K562 (cell line): ENCODE results near the gene ZNF747. TPM values are rescaled to one million over a fixed set of nuclear protein-coding genes. Genes with fewer than 3 reads are reported as not detected.

Experiments used
- ATAC-seq: fragments of 200-7000 bp; cut with Tn5 transposase; 3 replicates; pipeline ENCODE4 v1.9.1; 2020; ENCODE audit warnings: moderate library complexity
- BruUV-seq: library from RNA; stranded (reverse); fragments of 400-500 nt; replicated peaks from 2 replicates; lab custom pipeline; 2021; lab: Mats Ljungman, UMichigan
- CTCF ChIA-PET: fragments of 300-600 bp; formaldehyde crosslinking; extraction: SDS; loops from one replicate; lab custom pipeline; 2021; ENCODE audit warnings: low intra/inter-chr PET ratio; lab: Yijun Ruan, JAX
- POLR2A ChIA-PET: fragments of 300-600, 350-650 bp; sonication (Branson Sonifier 250); formaldehyde crosslinking; extraction: SDS; loops from one replicate; lab custom pipeline; 2021; ENCODE audit warnings: antibody characterized with exemption, inconsistent platforms; lab: Yijun Ruan, JAX
- DNase-seq, 4 experiments: peaks; one replicate each; pipeline versions ENCODE4 v3.0.0 to v3.0.0-alpha.2; 2011 to 2018; ENCODE audit warnings: low spot score in 3 of 4, mixed read lengths in 3 of 4; ENCODE audit errors: extremely low read depth in 1 of 4
- FAIRE-seq: peaks from 2 replicates; lab custom pipeline; 2011; peaks lifted over from hg19 to GRCh38; lab: Jason Lieb, UNC
- H2AFZ ChIP-seq: 2 replicates; pipeline ENCODE4 v1.6.0; 2011; ENCODE audit warnings: low read depth, low read length, control low read depth, inconsistent platforms
- H3K27ac ChIP-seq: fragments of 200-600 bp; 3 replicates; pipeline ENCODE4 v1.8.0; 2011; ENCODE audit warnings: low read depth, mild to moderate bottlenecking, control low read depth, inconsistent platforms, low read length, moderate library complexity, mixed read lengths; ENCODE audit errors: extremely low read depth
- H3K27me3 ChIP-seq, 2 experiments: fragments of 300-600 bp in 1 of 2; 2 replicates in 1 of 2; 3 replicates in 1 of 2; pipeline versions ENCODE4 v1.6.0 to v1.8.0; 2011; ENCODE audit warnings: inconsistent platforms in 2 of 2, low read length in 2 of 2, mild to moderate bottlenecking in 1 of 2, mixed read lengths in 1 of 2, moderate library complexity in 1 of 2; ENCODE audit not compliant: control insufficient read depth in 2 of 2, insufficient read depth in 2 of 2
- H3K36me3 ChIP-seq: fragments of 300-600 bp; 3 replicates; pipeline ENCODE4 v1.8.0; 2011; ENCODE audit warnings: mild to moderate bottlenecking, low read length, inconsistent platforms; ENCODE audit not compliant: control insufficient read depth, insufficient read depth
- H3K4me1 ChIP-seq, 2 experiments: fragments of 200-600 bp in 1 of 2; replicated peaks in 1 of 2; 2 replicates in 1 of 2; 3 replicates in 1 of 2; pipeline versions ENCODE4 v1.5.1 to v1.8.0; 2011; ENCODE audit warnings: inconsistent platforms in 2 of 2, low read length in 2 of 2, mild to moderate bottlenecking in 1 of 2, mixed read lengths in 1 of 2, moderate library complexity in 1 of 2; ENCODE audit not compliant: control insufficient read depth in 2 of 2, insufficient read depth in 2 of 2
- H3K4me2 ChIP-seq: 2 replicates; pipeline ENCODE4 v1.6.1; 2011; ENCODE audit warnings: low read length, control low read depth, inconsistent platforms, mixed read lengths; ENCODE audit not compliant: insufficient read depth
- H3K4me3 ChIP-seq: fragments of 200-600 bp; sonication (generic), shearing (Covaris generic); 2 replicates; pipeline ENCODE4 v1.5.1; 2016; ENCODE audit warnings: control low read depth, inconsistent platforms
- H3K79me2 ChIP-seq: fragments of 200-600 bp; 3 replicates; pipeline ENCODE4 v1.8.0; 2011; ENCODE audit warnings: low read length, inconsistent platforms; ENCODE audit not compliant: control insufficient read depth, insufficient read depth
- H3K9ac ChIP-seq, 2 experiments: 2 replicates each; pipeline versions ENCODE4 v1.6.0 to v1.6.1; 2011; ENCODE audit warnings: low read depth in 2 of 2, low read length in 2 of 2, control low read depth in 1 of 2, inconsistent platforms in 1 of 2, mild to moderate bottlenecking in 1 of 2, mixed read lengths in 1 of 2; ENCODE audit not compliant: insufficient read depth in 1 of 2
- H3K9me1 ChIP-seq: one replicate; pipeline ENCODE4 v1.6.0; 2011; ENCODE audit warnings: inconsistent platforms, mild to moderate bottlenecking, low read length, moderate library complexity; ENCODE audit not compliant: control insufficient read depth, insufficient read depth
- H3K9me3 ChIP-seq: replicated peaks from 2 replicates; pipeline ENCODE4 v1.5.1; 2011; ENCODE audit warnings: low read depth, low read length, inconsistent platforms; ENCODE audit not compliant: control insufficient read depth, insufficient read depth
- H4K20me1 ChIP-seq: replicated peaks from 2 replicates; pipeline ENCODE4 v1.6.1; 2011; ENCODE audit warnings: low read length, inconsistent platforms, mixed read lengths; ENCODE audit not compliant: control insufficient read depth, insufficient read depth
- CBX1 ChIP-seq: sonication (generic); IDR thresholded peaks from 2 replicates; pipeline ENCODE4 v1.6.1; 2016; ENCODE audit warnings: antibody characterized with exemption, low read depth, mild to moderate bottlenecking
- EP400 ChIP-seq: fragments of 450-650 bp; IDR thresholded peaks from 2 replicates; pipeline ENCODE4 v1.6.1; 2017; ENCODE audit warnings: antibody characterized with exemption, mild to moderate bottlenecking, moderate library complexity
- FOXK2 ChIP-seq, 2 experiments: fragments of 450-650 bp; IDR thresholded peaks in 1 of 2; conservative IDR thresholded peaks in 1 of 2; 2 replicates each; pipeline ENCODE4 v1.6.1; 2016; ENCODE audit warnings: low read depth in 2 of 2, mild to moderate bottlenecking in 1 of 2
- NELFE ChIP-seq: IDR thresholded peaks from 2 replicates; pipeline ENCODE4 v1.6.1; 2011; ENCODE audit warnings: mild to moderate bottlenecking; ENCODE audit not compliant: insufficient read depth, insufficient read length
- POU5F1 ChIP-seq: fragments of 150-350 bp; IDR thresholded peaks from 2 replicates; pipeline ENCODE4 v1.6.1; 2014; ENCODE audit warnings: borderline replicate concordance, low read length, low read depth, mild to moderate bottlenecking; ENCODE audit not compliant: partially characterized antibody
- RB1 ChIP-seq: fragments of 450-650 bp; IDR thresholded peaks from 2 replicates; pipeline ENCODE4 v1.6.1; 2017; ENCODE audit warnings: low read depth, mild to moderate bottlenecking
- ZBTB7A ChIP-seq: IDR thresholded peaks from 2 replicates; pipeline ENCODE4 v1.6.1; 2011; ENCODE audit warnings: low read depth, mild to moderate bottlenecking, low read length, moderate library complexity, borderline replicate concordance; ENCODE audit not compliant: control insufficient read depth
- ZSCAN32 ChIP-seq: fragments of 450-650 bp; formaldehyde crosslinking; IDR thresholded peaks from 2 replicates; pipeline ENCODE4 v1.4.0; 2020; ENCODE audit warnings: mild to moderate bottlenecking, moderate library complexity
- in situ Hi-C: fragments of 300-500 bp; cut with MboI; formaldehyde crosslinking; loops from 4 replicates; pipeline ENCODE4 v1.15.0; 2018; ENCODE audit warnings: inconsistent platforms, mixed read lengths
- intact Hi-C: fragments of 100-400 bp; cut with micrococcal nuclease; formaldehyde crosslinking; loops from 2 replicates; pipeline ENCODE4 v1.14.2; 2022
- polyA plus RNA-seq, 8 experiments: library from polyadenylated mRNA; depleted of rRNA in 4 of 8; stranded (reverse) in 5 of 8; unstranded in 3 of 8; fragments of >200 nt; fragmentation: Nextera tagmentation in 2 of 8; fragmentation: Illumina TruSeq in 1 of 8; extraction: Ambion mirVana in 2 of 8; extraction: Trizol in 1 of 8; gene quantifications; 2 replicates each; pipeline versions ENCODE4 v1.2.1 to v1.2.3, GENCODE V29; 2011 to 2014; ENCODE audit warnings: inconsistent platforms in 1 of 8, missing spikeins in 1 of 8
- total RNA-seq, 7 experiments: library from RNA; depleted of rRNA in 6 of 7; stranded (reverse); fragments of >200 nt in 6 of 7; fragmentation: Illumina TruSeq in 2 of 7; extraction: Trizol in 2 of 7; gene quantifications; 2 replicates each; pipeline versions ENCODE4 v1.2.1 to v1.2.3, GENCODE V29; 2011 to 2021; ENCODE audit warnings: low replicate concordance in 1 of 7
- TF ChIP-seq, protein P1 (sequence below): fragments of 150-350 bp; IDR thresholded peaks from 2 replicates; pipeline ENCODE4 v1.6.1; 2014; ENCODE audit warnings: low read depth, mild to moderate bottlenecking, low read length, borderline replicate concordance
- TF ChIP-seq, protein P2 (sequence below): fragments of 450-650 bp; formaldehyde crosslinking; IDR thresholded peaks from 2 replicates; pipeline ENCODE4 v1.4.0; 2022; ENCODE audit warnings: missing genetic modification characterization
- TF ChIP-seq, protein P3 (sequence below): fragments of 250-450 bp; sonication (Bioruptor Pico); IDR thresholded peaks from 2 replicates; pipeline ENCODE4 v1.5.0; 2020; ENCODE audit warnings: mild to moderate bottlenecking, borderline replicate concordance
- TF ChIP-seq, protein P4 (sequence below): fragments of 250-450 bp; sonication (Bioruptor Pico); IDR thresholded peaks from 2 replicates; pipeline ENCODE4 v1.8.0; 2021; ENCODE audit warnings: moderate library complexity, mild to moderate bottlenecking, inconsistent platforms

Gene ZNF747
- total and polyA plus RNA-seq, 9 of the 15 experiments (the other 6 are each of a cell fraction or from before 2014, with no cell fraction given), result 0.14 to 3.3 (median 1.5) TPM

DNA sequence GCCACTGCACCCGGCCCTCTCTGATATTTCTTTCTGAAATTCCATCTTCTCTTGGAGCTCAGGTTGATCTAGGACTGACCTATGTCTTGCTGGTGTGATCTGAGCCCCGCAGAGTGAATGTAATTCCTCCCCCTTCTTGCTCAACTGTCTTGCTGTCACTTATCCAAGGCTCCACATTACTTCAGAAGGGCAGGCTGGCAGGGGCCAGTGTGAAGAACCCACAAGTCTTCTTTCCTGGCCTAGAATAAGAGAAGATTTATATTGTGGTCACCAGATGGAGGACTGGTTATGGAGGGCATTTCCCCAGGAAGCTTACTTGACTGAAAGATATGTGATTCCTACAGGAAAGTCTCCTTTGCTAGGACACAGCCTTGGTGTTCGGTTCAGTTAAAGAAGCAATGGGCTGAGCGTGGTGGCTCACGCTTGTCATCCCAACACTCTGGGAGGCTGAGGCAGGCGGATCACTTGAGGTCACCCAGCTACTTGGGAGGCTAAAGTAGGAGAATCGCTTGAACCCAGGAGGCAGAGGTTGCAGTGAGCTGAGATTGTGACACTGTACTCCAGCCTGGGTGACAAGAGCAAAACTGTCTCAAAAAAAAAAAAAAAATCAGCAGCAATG lies 48.7 kb downstream of the ZNF747 start (continued):
- TF ChIP-seq, protein P1, sequence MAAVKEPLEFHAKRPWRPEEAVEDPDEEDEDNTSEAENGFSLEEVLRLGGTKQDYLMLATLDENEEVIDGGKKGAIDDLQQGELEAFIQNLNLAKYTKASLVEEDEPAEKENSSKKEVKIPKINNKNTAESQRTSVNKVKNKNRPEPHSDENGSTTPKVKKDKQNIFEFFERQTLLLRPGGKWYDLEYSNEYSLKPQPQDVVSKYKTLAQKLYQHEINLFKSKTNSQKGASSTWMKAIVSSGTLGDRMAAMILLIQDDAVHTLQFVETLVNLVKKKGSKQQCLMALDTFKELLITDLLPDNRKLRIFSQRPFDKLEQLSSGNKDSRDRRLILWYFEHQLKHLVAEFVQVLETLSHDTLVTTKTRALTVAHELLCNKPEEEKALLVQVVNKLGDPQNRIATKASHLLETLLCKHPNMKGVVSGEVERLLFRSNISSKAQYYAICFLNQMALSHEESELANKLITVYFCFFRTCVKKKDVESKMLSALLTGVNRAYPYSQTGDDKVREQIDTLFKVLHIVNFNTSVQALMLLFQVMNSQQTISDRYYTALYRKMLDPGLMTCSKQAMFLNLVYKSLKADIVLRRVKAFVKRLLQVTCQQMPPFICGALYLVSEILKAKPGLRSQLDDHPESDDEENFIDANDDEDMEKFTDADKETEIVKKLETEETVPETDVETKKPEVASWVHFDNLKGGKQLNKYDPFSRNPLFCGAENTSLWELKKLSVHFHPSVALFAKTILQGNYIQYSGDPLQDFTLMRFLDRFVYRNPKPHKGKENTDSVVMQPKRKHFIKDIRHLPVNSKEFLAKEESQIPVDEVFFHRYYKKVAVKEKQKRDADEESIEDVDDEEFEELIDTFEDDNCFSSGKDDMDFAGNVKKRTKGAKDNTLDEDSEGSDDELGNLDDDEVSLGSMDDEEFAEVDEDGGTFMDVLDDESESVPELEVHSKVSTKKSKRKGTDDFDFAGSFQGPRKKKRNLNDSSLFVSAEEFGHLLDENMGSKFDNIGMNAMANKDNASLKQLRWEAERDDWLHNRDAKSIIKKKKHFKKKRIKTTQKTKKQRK, result no peak
- TF ChIP-seq, protein P2, sequence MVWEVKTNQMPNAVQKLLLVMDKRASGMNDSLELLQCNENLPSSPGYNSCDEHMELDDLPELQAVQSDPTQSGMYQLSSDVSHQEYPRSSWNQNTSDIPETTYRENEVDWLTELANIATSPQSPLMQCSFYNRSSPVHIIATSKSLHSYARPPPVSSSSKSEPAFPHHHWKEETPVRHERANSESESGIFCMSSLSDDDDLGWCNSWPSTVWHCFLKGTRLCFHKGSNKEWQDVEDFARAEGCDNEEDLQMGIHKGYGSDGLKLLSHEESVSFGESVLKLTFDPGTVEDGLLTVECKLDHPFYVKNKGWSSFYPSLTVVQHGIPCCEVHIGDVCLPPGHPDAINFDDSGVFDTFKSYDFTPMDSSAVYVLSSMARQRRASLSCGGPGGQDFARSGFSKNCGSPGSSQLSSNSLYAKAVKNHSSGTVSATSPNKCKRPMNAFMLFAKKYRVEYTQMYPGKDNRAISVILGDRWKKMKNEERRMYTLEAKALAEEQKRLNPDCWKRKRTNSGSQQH (CRISPR knock-in tag), result no peak
- TF ChIP-seq POU5F1, result no peak

DNA sequence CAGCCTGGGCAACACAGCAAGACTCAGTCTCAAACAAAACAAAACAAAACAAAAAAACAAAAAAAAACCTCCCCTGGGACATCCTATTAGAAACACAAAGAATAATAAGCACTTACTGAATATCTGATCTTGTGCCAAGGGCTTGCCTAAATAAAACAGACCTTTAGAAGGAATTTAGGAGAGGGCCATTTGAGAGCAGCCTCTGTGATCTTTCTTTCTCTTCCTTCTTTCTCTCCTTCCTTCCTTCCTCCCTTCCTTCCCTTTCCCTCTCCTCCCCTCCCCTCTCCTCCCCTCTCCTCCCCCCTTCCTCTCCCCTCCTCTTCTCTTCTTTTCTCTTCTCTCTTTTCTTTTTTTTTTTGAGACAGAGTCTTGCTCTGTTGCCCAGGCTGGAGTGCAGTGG lies 49.8 kb downstream of the ZNF747 start:
- Histone ChIP-seq H3K9me3 (no peaks in the 10 kb centered on the region), H4K20me1 (no peaks in the 10 kb centered on the region), H3K27ac (no peak overlapping the region), H3K4me2 (no peak overlapping the region), H3K4me3 (no peak overlapping the region), H3K4me1 (peaks cover 0 to 5% of the 10 kb centered on the region in 2 experiments; a peak in 2 of 5 replicates), H3K9ac (no peak overlapping the region), H3K36me3 (no peaks in the 10 kb centered on the region), H3K79me2 (no peaks in the 10 kb centered on the region), H3K27me3 (no peaks in the 10 kb centered on the region), H2AFZ (no peak overlapping the region), H3K9me1 (no peaks in the 10 kb centered on the region)
- no peak for DNase-seq
- ATAC-seq, result no peak
- intact Hi-C loops, result no loop called here
- ChIA-PET CTCF (no interaction called here), POLR2A (no interaction called here)
- no TSS peak for BruUV-seq
- in situ Hi-C loops, result no loop called here
- no peak for FAIRE-seq
- TF ChIP-seq, protein P3, sequence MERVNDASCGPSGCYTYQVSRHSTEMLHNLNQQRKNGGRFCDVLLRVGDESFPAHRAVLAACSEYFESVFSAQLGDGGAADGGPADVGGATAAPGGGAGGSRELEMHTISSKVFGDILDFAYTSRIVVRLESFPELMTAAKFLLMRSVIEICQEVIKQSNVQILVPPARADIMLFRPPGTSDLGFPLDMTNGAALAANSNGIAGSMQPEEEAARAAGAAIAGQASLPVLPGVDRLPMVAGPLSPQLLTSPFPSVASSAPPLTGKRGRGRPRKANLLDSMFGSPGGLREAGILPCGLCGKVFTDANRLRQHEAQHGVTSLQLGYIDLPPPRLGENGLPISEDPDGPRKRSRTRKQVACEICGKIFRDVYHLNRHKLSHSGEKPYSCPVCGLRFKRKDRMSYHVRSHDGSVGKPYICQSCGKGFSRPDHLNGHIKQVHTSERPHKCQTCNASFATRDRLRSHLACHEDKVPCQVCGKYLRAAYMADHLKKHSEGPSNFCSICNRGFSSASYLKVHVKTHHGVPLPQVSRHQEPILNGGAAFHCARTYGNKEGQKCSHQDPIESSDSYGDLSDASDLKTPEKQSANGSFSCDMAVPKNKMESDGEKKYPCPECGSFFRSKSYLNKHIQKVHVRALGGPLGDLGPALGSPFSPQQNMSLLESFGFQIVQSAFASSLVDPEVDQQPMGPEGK (CRISPR knock-in tag), result no peak
- TF ChIP-seq ZBTB7A (no peak), EP400 (no peak), NELFE (no peak), CBX1 (no peak), ZSCAN32 (CRISPR knock-in tag) (no peak), RB1 (no peak), FOXK2 (conservative IDR thresholded peaks at IDR 0.05 in 1 of 2, IDR thresholded peaks at IDR 0.05 in 1 of 2; ENCODE audit: low read depth in 2 of 2) (no peak)
- TF ChIP-seq, protein P4, sequence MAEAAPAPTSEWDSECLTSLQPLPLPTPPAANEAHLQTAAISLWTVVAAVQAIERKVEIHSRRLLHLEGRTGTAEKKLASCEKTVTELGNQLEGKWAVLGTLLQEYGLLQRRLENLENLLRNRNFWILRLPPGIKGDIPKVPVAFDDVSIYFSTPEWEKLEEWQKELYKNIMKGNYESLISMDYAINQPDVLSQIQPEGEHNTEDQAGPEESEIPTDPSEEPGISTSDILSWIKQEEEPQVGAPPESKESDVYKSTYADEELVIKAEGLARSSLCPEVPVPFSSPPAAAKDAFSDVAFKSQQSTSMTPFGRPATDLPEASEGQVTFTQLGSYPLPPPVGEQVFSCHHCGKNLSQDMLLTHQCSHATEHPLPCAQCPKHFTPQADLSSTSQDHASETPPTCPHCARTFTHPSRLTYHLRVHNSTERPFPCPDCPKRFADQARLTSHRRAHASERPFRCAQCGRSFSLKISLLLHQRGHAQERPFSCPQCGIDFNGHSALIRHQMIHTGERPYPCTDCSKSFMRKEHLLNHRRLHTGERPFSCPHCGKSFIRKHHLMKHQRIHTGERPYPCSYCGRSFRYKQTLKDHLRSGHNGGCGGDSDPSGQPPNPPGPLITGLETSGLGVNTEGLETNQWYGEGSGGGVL (CRISPR knock-in tag), result no peak
